ENCODE measurements around the gene QSOX1.

QSOX1 gene

GRCh38 chr1:180234369-180235076, 79.9 kb downstream of the QSOX1 start:
- no peak for ATAC-seq
- peak; percentile 19 for DNase-seq

- DNase-seq (peak; percentile 20), ATAC-seq (no peak)
Observed at GRCh38 chr1:180235077-180235501, 80.4 kb downstream of the QSOX1 start.

- no peak for DNase-seq
- no peak for ATAC-seq
Observed at GRCh38 chr1:180235502-180236239, 81.0 kb downstream of the QSOX1 start.

GRCh38 chr1:180236698-180237509, 82.2 kb downstream of the QSOX1 start:
- DNase-seq = no peak
- ATAC-seq = no peak

- DNase-seq = no peak
- no peak for ATAC-seq
Observed at GRCh38 chr1:180237869-180238476, 83.3 kb downstream of the QSOX1 start.

- ATAC-seq (no peak), DNase-seq (no peak)
Observed at GRCh38 chr1:180238675-180239074, 84.0 kb downstream of the QSOX1 start.

GRCh38 chr1:180239145-180240096, 84.8 kb downstream of the QSOX1 start:
- no peak for DNase-seq
- no peak for ATAC-seq

GRCh38 chr1:180241716-180242544, 87.3 kb downstream of the QSOX1 start:
- no peak for ATAC-seq
- no peak for DNase-seq

- ATAC-seq = no peak
Observed at GRCh38 chr1:180243517-180244221, 89.0 kb downstream of the QSOX1 start.

GRCh38 chr1:180244840-180245239, 90.2 kb downstream of the QSOX1 start:
- ATAC-seq (no peak), DNase-seq (no peak)

More at GRCh38 chr1:180243517-180244221, 89.0 kb downstream of the QSOX1 start:
- no peak for DNase-seq

- DNase-seq (no peak), ATAC-seq (no peak)
Observed at GRCh38 chr1:180246579-180246978, 91.9 kb downstream of the QSOX1 start.

- ATAC-seq (no peak), DNase-seq (no peak)
Observed at GRCh38 chr1:180247061-180247460, 92.4 kb downstream of the QSOX1 start.

- no peak for DNase-seq
- ATAC-seq = no peak
Observed at GRCh38 chr1:180247580-180247979, 92.9 kb downstream of the QSOX1 start.

- DNase-seq = no peak
- no peak for ATAC-seq
Observed at GRCh38 chr1:180248176-180248575, 93.5 kb downstream of the QSOX1 start.

GRCh38 chr1:180248731-180249681, 94.3 kb downstream of the QSOX1 start:
- DNase-seq (peak; percentile 35), ATAC-seq (no peak)

- DNase-seq (no peak), ATAC-seq (no peak)
Observed at GRCh38 chr1:180249725-180250498, 95.2 kb downstream of the QSOX1 start.

GRCh38 chr1:180250499-180250770, 95.8 kb downstream of the QSOX1 start:
- no peak for ATAC-seq
- DNase-seq = no peak

All from stimulated activated naive CD8-positive, alpha-beta T cell treated with anti-CD3 and anti-CD28 coated beads, Interleukin-15, Interleukin-2, amounts not matched to agents 100 U/mL and 50 U/mL, for 24 hours (primary cell).